Measurements from ENCODE around the gene ARHGEF28.

GRCh38 chr5:73709536-73710129 is 83.6 kb downstream of the ARHGEF28 start:
- TF ChIP-seq, protein P1, sequence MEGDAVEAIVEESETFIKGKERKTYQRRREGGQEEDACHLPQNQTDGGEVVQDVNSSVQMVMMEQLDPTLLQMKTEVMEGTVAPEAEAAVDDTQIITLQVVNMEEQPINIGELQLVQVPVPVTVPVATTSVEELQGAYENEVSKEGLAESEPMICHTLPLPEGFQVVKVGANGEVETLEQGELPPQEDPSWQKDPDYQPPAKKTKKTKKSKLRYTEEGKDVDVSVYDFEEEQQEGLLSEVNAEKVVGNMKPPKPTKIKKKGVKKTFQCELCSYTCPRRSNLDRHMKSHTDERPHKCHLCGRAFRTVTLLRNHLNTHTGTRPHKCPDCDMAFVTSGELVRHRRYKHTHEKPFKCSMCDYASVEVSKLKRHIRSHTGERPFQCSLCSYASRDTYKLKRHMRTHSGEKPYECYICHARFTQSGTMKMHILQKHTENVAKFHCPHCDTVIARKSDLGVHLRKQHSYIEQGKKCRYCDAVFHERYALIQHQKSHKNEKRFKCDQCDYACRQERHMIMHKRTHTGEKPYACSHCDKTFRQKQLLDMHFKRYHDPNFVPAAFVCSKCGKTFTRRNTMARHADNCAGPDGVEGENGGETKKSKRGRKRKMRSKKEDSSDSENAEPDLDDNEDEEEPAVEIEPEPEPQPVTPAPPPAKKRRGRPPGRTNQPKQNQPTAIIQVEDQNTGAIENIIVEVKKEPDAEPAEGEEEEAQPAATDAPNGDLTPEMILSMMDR (IDR thresholded peaks at IDR 0.05) = no peak
- no peak for TF ChIP-seq POLR2A (IDR thresholded peaks at IDR 0.05)
